Esophagus muscularis mucosa (tissue), 4 donors: Measurements from ENCODE around the gene DDX41. TPM values are rescaled to one million over a fixed set of nuclear protein-coding genes. Genes with fewer than 3 reads are reported as not detected.

Source experiments
- DNase-seq: peaks from one replicate; pipeline ENCODE4 v3.0.0-alpha.2; 2017; ENCODE audit errors: extremely low spot score
- H3K27ac ChIP-seq, 4 donors: fragments of 200-600 bp; sonication (generic); replicated peaks in 1 of 4; 1 replicate in 3 of 4; 2 replicates in 1 of 4; pipeline ENCODE4 v1.5.1; 2016 to 2019; ENCODE audit warnings: mild to moderate bottlenecking in 1 of 4
- H3K27me3 ChIP-seq, 4 donors: fragments of 200-600 bp; sonication (generic); one replicate each; pipeline versions ENCODE4 v1.5.1 to v1.6.0; 2016 to 2019
- H3K36me3 ChIP-seq, 4 donors: fragments of 200-600 bp; sonication (generic); one replicate each; pipeline ENCODE4 v1.5.1; 2016 to 2019
- H3K4me1 ChIP-seq, 4 donors: fragments of 200-600 bp; sonication (generic); one replicate each; pipeline ENCODE4 v1.5.1; 2016 to 2019
- H3K4me3 ChIP-seq, 4 donors: fragments of 200-600 bp; sonication (generic); 1 replicate in 2 of 4; 2 replicates in 2 of 4; pipeline ENCODE4 v1.5.1; 2016 to 2019; ENCODE audit warnings: mild to moderate bottlenecking in 4 of 4, moderate library complexity in 1 of 4
- H3K9me3 ChIP-seq, 4 donors: fragments of 200-600 bp; sonication (generic); 1 replicate in 3 of 4; 2 replicates in 1 of 4; pipeline ENCODE4 v1.5.1; 2016 to 2019
- CTCF ChIP-seq, 3 experiments: fragments of 200-600 bp in 2 of 3; fragments of 450-650 bp in 1 of 3; sonication (generic) in 2 of 3; IDR thresholded peaks; one replicate each; pipeline ENCODE4 v1.5.1; 2017 to 2019; ENCODE audit warnings: antibody characterized with exemption in 3 of 3, mild to moderate bottlenecking in 2 of 3, moderate library complexity in 1 of 3
- EP300 ChIP-seq: sonication (generic); formaldehyde crosslinking; IDR thresholded peaks from one replicate; pipeline ENCODE4 v1.6.1; 2017; ENCODE audit warnings: antibody characterized with exemption
- POLR2A ChIP-seq: fragments of 450-650 bp; IDR thresholded peaks from one replicate; pipeline ENCODE4 v1.6.1; 2017; ENCODE audit warnings: antibody characterized with exemption, moderate library complexity, mild to moderate bottlenecking, low read depth
- POLR2AphosphoS5 ChIP-seq, 2 donors: sonication (generic); formaldehyde crosslinking; IDR thresholded peaks; one replicate each; pipeline ENCODE4 v1.6.1; 2017; ENCODE audit warnings: antibody characterized with exemption in 2 of 2
- WGBS: methylation state at CpG from one replicate; pipeline ENCODE4 v1.1.5; 2018; 5-methylcytosine and 5-hydroxymethylcytosine counted together
- intact Hi-C: fragments of 100-400 bp; cut with DNase I; formaldehyde crosslinking; loops from one replicate; pipeline ENCODE4 v1.15.1; 2023
- total RNA-seq, 4 donors: library from RNA; depleted of rRNA; stranded (reverse); fragments of >200 nt; gene quantifications; one replicate each; pipeline versions ENCODE4 v1.1.0 to v1.2.1, GENCODE V29; 2016

DDX41 gene
- total RNA-seq, 4 donors from 2014 or later, result 58.1 to 92.1 (median 66.0) TPM

- H3K9me3 ChIP-seq, result no peaks in the 10 kb centered on the region
- TF ChIP-seq EP300 (no peak), CTCF (IDR thresholded peaks at IDR 0.05) (no peak), POLR2A (no peak), POLR2AphosphoS5 (IDR thresholded peaks at IDR 0.05) (peak in 1 of 2 donors; percentile 29)
- H3K27me3 ChIP-seq, result no peaks in the 10 kb centered on the region
- no peak for DNase-seq
- H3K4me3 ChIP-seq, result no peak overlapping the region
- 80% methylated on average over 15 of the region's 15 CpGs for WGBS
- peaks cover 41 to 59% (median 54%) of the 10 kb centered on the region in 4 donors for H3K36me3 ChIP-seq
- H3K27ac ChIP-seq, result no peak overlapping the region
- peaks cover 10 to 29% (median 19%) of the 10 kb centered on the region in 4 donors for H3K4me1 ChIP-seq
- intact Hi-C loops, result no loop called here
Measured at GRCh38 chr5:177510567-177511053, 6.2 kb downstream of the DDX41 start.

GRCh38 chr5:177509991-177510566 lies 6.7 kb downstream of the DDX41 start:
- peaks cover 5 to 24% (median 14%) of the 10 kb centered on the region in 4 donors for H3K4me1 ChIP-seq
- TF ChIP-seq POLR2AphosphoS5 (IDR thresholded peaks at IDR 0.05) (no peak), POLR2A (no peak), CTCF (IDR thresholded peaks at IDR 0.05) (no peak), EP300 (no peak)
- DNase-seq, result no peak
- intact Hi-C loops, result no loop called here
- H3K27me3 ChIP-seq, result no peaks in the 10 kb centered on the region
- peak overlapping the region in 3 of 4 donors; percentile 20 to 51 (median 47) for H3K27ac ChIP-seq
- H3K36me3 ChIP-seq, result peaks cover 40 to 54% (median 50%) of the 10 kb centered on the region in 4 donors
- H3K9me3 ChIP-seq, result no peaks in the 10 kb centered on the region
- WGBS, result 67% methylated on average over 11 of the region's 11 CpGs
- peak overlapping the region; percentile 36 to 51 (median 40) for H3K4me3 ChIP-seq

GRCh38 chr5:177509381-177509951 lies 7.3 kb downstream of the DDX41 start, which contains the start of gene DOK3:
DOK3 (minus strand) TSS chr5:177509826; CDS start chr5:177509540, 286 bp downstream.
- Histone ChIP-seq H3K36me3 (peaks cover 34 to 49% (median 44%) of the 10 kb centered on the region in 4 donors), H3K27me3 (no peaks in the 10 kb centered on the region), H3K9me3 (no peaks in the 10 kb centered on the region), H3K4me3 (peak within 1 kb of the TSS; percentile 36 to 51 (median 40)), H3K4me1 (peaks cover 2 to 18% (median 8%) of the 10 kb centered on the region in 4 donors), H3K27ac (peak within 1 kb of the TSS; percentile 6 to 51 (median 46))
- TF ChIP-seq CTCF (IDR thresholded peaks at IDR 0.05), result no peak
- TF ChIP-seq POLR2A, result no peak
- TF ChIP-seq POLR2AphosphoS5 (IDR thresholded peaks at IDR 0.05), result no peak
- no peak for TF ChIP-seq EP300
- DNase-seq, result no peak
- 33% methylated on average over 9 of the region's 20 CpGs for WGBS
- intact Hi-C loops, result no loop called here

- H3K4me3 ChIP-seq, result peak overlapping the region; percentile 36 to 51 (median 40)
- peak overlapping the region; percentile 6 to 51 (median 46) for H3K27ac ChIP-seq
- peaks cover 30 to 47% (median 41%) of the 10 kb centered on the region in 4 donors for H3K36me3 ChIP-seq
- no peaks in the 10 kb centered on the region for H3K9me3 ChIP-seq
- intact Hi-C loops, result no loop called here
- WGBS, result 57% methylated on average over 8 of the region's 8 CpGs
- DNase-seq, result no peak
- no peaks in the 10 kb centered on the region for H3K27me3 ChIP-seq
- no peak for TF ChIP-seq POLR2AphosphoS5 (IDR thresholded peaks at IDR 0.05)
- no peak for TF ChIP-seq CTCF (IDR thresholded peaks at IDR 0.05)
- TF ChIP-seq POLR2A, result no peak
- TF ChIP-seq EP300, result no peak
- peaks cover 0 to 12% (median 5%) of the 10 kb centered on the region in 4 donors for H3K4me1 ChIP-seq
Measured at GRCh38 chr5:177508837-177509236, 7.9 kb downstream of the DDX41 start.
